MG63 (cell line): ENCODE results near the gene LAMTOR1. TPM values are rescaled to one million over a fixed set of nuclear protein-coding genes. Genes with fewer than 3 reads are reported as not detected.

Experiments used
- DNase-seq: peaks from one replicate; pipeline ENCODE4 v3.0.0-alpha.2; 2020
- H3K27me3 ChIP-seq: fragments of 250-450 bp; sonication (Bioruptor Pico); 2 replicates; pipeline ENCODE4 v1.5.1; 2020; ENCODE audit warnings: mild to moderate bottlenecking, moderate library complexity
- H3K36me3 ChIP-seq: fragments of 250-450 bp; sonication (Bioruptor Pico); 2 replicates; pipeline ENCODE4 v1.5.1; 2020; ENCODE audit warnings: mild to moderate bottlenecking, moderate library complexity
- H3K4me3 ChIP-seq: fragments of 250-450 bp; sonication (Bioruptor Pico); 2 replicates; pipeline ENCODE4 v1.5.1; 2020; ENCODE audit warnings: mild to moderate bottlenecking, moderate library complexity
- H3K9me3 ChIP-seq: fragments of 250-450 bp; sonication (Bioruptor Pico); 2 replicates; pipeline ENCODE4 v1.5.1; 2020; ENCODE audit warnings: mild to moderate bottlenecking, moderate library complexity
- total RNA-seq: library from RNA; depleted of rRNA; stranded (reverse); fragments of >200 nt; shearing (Covaris generic); gene quantifications from 2 replicates; pipeline ENCODE4 v1.2.3, GENCODE V29; 2014; ENCODE audit warnings: low replicate concordance

LAMTOR1 gene
- total RNA-seq, 1 experiment from 2014 or later, result 130 TPM

DNA sequence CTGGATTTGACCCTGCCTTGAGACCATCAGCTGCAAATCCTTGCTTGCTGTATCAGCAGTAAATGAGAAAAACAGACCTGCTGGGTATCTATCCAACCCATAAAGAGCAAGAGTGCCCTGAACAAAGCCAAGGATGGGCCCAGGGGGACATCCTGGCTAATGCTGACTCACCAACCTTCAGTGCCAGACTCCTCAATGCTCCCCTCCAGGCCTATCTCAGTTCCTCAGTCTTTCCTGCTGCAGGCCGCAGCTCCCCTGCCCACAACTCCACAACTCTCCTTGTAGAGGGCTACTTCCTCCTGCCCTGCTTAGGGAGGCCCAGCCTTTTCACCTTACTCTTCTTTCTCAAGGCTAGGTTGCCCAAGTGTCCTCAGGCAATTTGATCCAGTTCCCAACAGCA, 2.6 kb downstream of the LAMTOR1 start:
- H3K4me3 ChIP-seq, result no peak overlapping the region

DNA sequence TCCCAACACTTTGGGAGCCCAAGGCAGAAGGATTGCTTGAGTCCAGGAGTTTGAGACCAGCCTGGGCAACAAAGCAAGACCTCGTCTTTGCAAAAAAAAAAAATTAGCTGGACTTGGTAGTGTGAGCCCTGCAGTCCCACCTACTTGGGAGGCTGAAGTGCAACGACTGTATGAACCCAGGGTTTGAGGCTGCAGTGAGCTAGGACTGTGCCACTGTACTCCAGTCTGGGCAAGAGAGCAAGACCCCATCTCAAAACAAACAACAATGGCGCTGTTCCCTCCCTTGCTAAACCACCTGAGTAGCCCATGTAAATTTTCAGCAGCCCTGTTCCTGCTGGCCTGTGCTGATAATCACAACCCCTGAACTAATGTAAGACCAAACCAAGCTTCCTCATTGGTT, 3.1 kb downstream of the LAMTOR1 start:
- Histone ChIP-seq H3K36me3 (peaks cover 60% of the 10 kb centered on the region), H3K27me3 (no peaks in the 10 kb centered on the region), H3K9me3 (no peaks in the 10 kb centered on the region), H3K4me3 (no peak overlapping the region)
- no peak for DNase-seq

More for the DNA sequence above, 2.6 kb downstream of the LAMTOR1 start:
- no peak for DNase-seq
- Histone ChIP-seq H3K9me3 (no peaks in the 10 kb centered on the region), H3K36me3 (peaks cover 56% of the 10 kb centered on the region), H3K27me3 (no peaks in the 10 kb centered on the region)

DNA sequence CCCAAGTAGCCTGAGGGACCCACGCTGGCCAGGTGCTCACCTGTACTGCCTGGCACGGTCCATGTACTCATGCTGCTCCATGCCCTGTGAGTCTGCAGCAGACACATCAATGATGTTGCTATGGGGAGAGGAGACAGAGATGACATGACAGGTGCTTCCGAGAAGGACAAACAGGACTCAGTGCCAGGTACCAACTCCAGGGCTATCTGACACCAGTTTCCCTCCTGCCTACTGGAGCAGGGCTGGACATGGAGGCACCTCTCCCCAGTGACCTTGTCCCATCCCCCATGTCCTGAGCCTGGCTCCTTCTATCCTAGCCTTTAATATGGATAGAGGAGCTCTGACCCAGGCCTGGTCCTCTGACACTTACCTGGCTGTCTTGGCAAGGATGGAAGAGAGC, 4.4 kb downstream of the LAMTOR1 start:
- Histone ChIP-seq H3K27me3 (no peaks in the 10 kb centered on the region), H3K4me3 (no peak overlapping the region), H3K9me3 (no peaks in the 10 kb centered on the region), H3K36me3 (peaks cover 57% of the 10 kb centered on the region)
- no peak for DNase-seq

DNA sequence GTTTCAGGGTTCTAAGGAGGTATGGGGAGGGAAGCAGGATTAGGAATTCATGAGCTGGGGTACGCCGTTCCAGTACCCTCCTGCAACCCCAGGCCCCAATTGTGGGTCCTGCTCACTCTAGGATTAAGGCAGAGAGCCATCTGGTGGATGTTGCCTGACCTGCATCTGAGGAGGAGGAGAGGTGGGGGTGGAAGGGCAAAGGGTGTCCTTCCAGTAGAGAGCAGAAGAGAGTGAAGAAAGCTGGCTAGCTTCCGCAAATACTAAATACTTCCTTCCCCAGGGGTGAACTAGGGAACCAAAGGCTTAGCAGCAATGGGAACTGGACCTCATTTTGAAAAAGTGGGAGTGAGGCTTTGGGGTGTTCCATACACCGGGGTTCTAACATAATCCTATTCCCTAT, 11.8 kb downstream of the LAMTOR1 start:
- Histone ChIP-seq H3K9me3 (no peaks in the 10 kb centered on the region), H3K27me3 (no peaks in the 10 kb centered on the region), H3K36me3 (peaks cover 28% of the 10 kb centered on the region), H3K4me3 (no peak overlapping the region)
- DNase-seq, result peak; percentile 45

DNA sequence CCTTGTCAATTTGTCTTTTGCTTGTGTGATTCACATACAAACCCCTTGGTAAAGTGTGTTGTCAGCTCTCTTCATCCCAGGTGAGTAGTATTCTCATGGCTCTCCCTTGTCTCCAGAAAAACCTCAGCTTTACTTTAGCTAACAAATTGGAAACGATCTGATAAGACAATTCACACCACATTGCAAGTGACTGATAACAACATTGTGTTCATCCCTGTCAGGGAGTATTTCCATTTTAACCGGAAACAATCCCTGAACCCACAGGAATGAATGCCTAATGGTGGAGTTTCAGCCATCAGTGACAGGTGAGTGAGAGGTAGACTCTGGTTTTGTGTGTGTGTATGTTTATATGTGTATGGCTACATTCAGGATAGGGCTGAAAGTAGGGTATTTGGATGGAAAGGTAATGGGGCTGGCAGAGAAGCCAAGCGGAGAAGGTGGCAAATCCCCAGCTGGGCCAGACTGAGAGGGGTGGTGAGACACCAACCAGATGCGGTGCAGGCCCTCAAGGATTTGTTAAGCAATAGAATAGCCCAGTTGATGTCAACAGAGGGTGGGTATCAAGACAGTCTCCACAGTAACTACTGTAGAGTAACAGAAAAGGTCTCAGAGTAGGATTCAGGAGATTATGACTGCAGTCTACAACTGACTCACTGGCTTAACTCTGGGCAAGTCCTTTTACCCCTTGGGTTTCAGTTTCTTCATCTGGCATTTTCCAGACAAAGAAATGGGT, 14.9 kb downstream of the LAMTOR1 start:
- H3K9me3 ChIP-seq, result no peaks in the 10 kb centered on the region
- DNase-seq, result no peak

DNA sequence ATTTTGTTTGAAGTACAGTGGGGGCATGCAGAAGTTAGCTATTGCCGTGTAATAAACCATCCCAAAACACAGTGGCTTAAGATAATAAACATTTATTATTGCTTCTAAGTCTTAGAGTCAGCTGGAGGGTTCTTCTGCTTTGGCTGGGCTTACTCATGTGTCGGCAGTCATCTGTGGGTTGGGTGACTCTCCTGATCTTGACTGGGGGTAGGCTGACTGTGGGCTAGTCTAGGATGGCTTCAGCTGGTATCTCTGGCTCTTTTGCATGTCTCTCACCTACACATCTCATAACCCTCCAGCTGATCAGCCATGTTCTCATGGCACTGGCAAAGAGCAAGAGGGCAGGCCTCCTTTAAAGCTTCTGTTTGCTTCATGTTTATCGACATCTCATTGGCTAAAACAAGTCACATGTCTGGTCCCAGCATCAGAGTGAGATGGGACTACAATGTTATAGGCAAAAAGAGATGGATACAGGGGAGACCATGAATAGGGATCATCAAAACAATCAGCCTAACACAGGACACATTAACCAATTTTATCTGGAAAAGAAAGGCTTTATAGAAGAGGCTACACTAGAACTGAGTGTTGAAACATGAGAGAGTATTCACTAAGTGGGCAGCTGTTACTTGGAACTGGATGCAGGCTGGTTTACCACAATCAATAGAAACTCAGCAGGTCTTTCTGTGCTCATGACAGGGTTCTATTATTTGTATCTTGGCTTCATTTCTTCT, 17.3 kb downstream of the LAMTOR1 start:
- H3K27me3 ChIP-seq, result no peaks in the 10 kb centered on the region
- H3K36me3 ChIP-seq, result peaks cover 13% of the 10 kb centered on the region
- no peaks in the 10 kb centered on the region for H3K9me3 ChIP-seq
- no peak overlapping the region for H3K4me3 ChIP-seq
- DNase-seq, result no peak

More for the DNA sequence above, 14.9 kb downstream of the LAMTOR1 start:
- no peak overlapping the region for H3K4me3 ChIP-seq
- no peaks in the 10 kb centered on the region for H3K27me3 ChIP-seq
- peaks cover 20% of the 10 kb centered on the region for H3K36me3 ChIP-seq

DNA sequence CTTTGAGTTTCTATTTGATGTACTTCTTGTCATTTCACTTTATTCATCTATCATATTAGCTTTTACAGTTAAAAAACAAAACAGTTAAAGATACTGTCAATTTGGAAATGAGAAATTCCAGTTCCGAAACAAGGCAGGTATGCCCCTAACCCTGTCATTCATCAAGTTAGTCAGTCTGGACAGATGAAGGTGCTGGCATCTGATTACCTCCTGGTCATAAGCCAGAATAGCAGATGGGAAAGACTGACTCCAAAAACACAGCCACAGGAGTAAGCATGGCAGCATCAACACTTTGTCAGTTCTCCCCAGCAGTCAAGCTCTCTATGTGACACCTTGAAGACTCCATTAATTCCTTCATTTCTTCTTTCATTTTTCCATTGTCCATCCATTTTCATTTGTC, 18.1 kb downstream of the LAMTOR1 start:
- peaks cover 7% of the 10 kb centered on the region for H3K36me3 ChIP-seq
- no peaks in the 10 kb centered on the region for H3K9me3 ChIP-seq
- DNase-seq, result no peak
- H3K4me3 ChIP-seq, result no peak overlapping the region
- no peaks in the 10 kb centered on the region for H3K27me3 ChIP-seq

DNA sequence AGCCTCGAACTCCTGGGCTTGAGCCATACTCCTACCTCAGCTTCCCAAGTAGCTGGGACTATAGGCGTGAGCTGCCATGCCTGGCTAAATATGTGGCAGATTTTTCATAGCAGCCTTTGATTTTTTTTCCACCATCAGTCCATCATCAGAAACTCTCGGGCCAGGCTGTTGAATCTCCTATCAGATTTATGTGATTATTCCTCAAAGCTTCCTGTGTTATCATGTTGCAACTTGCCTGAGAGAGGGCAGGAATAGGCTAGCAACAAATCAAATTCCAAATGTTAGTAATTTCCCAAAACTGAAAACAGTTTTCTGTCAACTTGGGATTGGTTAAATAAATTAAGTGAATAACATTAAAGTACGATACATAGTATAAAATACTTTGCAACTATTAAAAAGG, 19.0 kb downstream of the LAMTOR1 start:
- H3K27me3 ChIP-seq, result no peaks in the 10 kb centered on the region
- no peaks in the 10 kb centered on the region for H3K9me3 ChIP-seq
- DNase-seq, result no peak
- H3K36me3 ChIP-seq, result peaks cover 5% of the 10 kb centered on the region
- no peak overlapping the region for H3K4me3 ChIP-seq

DNA sequence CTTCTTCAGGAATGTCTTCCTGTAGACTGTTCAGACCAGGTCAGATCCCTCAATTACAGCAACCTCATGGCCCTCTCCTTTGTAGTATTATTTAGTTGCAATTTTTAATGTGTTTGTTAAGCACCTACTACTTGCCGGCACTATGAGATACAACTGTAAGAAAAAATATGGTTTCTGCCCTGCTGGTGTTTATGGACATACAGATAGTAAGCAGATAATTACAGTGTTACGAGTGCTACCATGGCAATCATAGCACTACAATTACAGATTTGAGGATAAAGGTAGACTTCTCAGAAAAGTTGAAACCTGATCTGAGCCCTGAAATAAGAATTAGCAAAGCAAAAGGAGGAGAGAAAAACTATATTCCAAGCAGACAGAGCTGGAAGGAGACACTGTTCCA, 19.7 kb downstream of the LAMTOR1 start:
- no peak overlapping the region for H3K4me3 ChIP-seq
- H3K9me3 ChIP-seq, result no peaks in the 10 kb centered on the region
- no peak for DNase-seq
- H3K36me3 ChIP-seq, result peaks cover 6% of the 10 kb centered on the region
- no peaks in the 10 kb centered on the region for H3K27me3 ChIP-seq

DNA sequence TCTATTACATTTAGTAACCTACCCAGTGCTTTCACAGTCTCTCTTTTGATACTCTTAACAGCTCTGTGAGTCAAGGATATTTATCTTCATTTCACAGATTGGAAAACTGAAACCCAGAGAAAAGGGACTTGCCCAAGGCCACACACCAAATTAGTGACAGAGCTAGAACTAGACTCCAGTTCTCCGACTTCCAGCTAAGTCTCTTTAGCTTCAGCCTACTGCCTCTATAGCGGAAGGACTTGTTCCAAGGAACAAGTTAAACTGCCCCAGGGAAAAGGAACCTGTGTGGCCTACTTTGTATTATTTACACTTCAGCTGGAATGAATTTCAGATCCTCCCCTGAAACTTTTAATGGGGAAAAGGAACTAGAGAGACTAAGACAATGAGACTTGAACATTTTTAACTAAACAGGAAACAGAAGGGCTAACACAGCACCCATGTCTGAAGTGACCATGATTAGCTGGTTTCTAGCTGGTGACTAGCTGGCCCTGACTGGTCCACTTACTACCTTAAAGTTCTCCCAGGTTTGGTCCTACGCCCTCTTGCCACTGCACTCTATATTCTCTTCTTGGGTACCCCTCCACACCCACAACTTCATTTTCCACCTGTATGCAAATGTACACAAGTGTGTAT, 21.2 kb downstream of the LAMTOR1 start:
- H3K9me3 ChIP-seq, result no peaks in the 10 kb centered on the region
- H3K4me3 ChIP-seq, result no peak overlapping the region
- DNase-seq, result no peak
- no peaks in the 10 kb centered on the region for H3K27me3 ChIP-seq
- peaks cover 8% of the 10 kb centered on the region for H3K36me3 ChIP-seq

DNA sequence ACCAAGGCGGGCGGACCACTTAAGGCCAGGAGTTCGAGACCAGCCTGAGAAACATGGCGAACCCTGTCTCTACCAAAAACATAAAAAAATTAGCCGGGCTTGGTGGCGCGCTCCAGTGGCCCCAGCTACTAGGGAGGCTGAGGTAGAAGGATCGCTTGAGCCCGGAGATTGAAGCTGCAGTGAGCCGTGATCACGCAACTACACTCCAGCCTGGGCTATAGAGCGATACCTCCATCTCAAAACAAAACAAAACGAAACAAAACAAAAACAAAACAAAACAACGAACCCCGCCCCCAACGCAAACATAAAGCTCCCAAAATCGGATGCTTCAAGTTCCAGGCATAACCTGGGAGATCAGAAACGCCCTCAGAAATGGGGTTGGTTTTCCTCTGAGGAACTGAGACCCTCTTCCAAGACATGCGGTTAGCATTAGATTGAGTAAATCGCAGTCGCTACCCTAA, 21.9 kb downstream of the LAMTOR1 start:
- Histone ChIP-seq H3K4me3 (peak overlapping the region; percentile 93), H3K9me3 (no peaks in the 10 kb centered on the region), H3K36me3 (peaks cover 13% of the 10 kb centered on the region), H3K27me3 (no peaks in the 10 kb centered on the region)
- DNase-seq, result no peak

DNA sequence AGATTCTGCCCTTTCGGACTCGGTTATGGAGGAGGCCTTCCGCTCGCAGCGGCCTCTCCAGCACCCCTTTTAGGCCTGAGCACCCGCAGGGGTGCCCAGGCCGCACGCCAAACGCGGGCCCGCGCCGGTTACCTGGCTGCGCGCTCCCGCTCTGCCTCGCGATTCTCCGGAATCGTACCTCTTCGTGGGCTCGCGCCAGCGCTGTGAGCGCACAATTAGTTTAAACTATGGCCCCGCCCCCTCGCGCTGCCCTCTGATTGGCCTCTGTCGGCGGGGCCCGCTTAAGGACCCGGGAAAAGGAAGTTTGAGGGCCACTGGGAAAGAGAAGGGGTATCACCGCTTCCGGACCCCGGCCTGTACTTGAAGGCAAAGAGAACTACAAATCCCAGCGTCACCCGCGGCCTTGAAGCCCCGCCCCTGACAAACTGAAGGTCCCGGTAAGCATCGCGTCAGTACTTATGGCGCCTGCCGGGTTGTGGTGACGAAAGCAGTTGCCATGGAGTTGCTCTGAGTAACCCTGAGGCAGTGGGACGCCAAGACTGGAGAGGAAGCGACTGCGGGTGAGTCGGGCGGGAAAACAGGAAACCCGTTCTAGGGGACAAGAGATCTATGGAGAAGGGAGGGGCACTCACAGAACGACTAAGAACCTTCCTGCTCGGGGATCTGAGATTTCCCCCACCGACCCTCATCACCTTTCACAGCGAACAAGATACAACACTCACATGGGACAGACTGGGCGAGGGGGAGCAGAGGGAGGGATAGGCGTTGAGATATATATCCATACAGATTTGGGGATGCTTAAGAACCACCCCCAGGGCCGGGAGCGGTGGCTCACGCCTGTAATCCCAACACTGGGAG, 22.5 kb downstream of the LAMTOR1 start, which contains the start of the genes LRRC51 and NUMA1:
TSS of gene LRRC51 (plus strand) at position 525 of the 858 bp plus-strand sequence. CDS start 8,234 bp downstream, outside the sequence.
TSS of gene NUMA1 (minus strand) at position 217 of the 858 bp plus-strand sequence. CDS start 44,599 bp downstream, outside the sequence.
- DNase-seq, result peak; percentile 99
- peak within 1 kb of the TSS; percentile 93 for H3K4me3 ChIP-seq
- H3K27me3 ChIP-seq, result no peaks in the 10 kb centered on the region
- H3K36me3 ChIP-seq, result peaks cover 19% of the 10 kb centered on the region
- H3K9me3 ChIP-seq, result no peaks in the 10 kb centered on the region

DNA sequence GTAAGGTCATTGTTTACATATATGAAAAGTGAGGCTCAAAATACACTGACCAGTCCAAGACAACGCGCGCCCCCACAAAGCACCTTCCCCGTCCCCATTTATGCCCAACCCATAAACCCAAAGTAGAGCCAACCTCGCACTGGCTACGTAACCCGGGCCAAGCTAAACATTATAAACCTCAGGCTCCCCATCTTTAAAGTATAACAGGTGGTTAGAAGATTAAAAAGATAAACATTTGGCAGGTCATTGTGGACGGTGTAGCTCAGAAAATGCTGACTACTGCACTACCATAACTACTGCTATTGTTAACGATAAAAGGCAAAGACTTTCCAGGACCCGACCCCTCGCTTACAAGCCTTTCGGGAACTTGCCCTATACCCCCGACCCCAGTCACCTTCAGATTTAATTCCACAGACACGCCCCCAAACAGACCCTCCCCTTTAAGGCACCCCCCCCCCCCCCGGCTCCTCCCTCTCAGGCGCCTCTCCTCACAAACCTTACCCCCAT, 23.2 kb downstream of the LAMTOR1 start:
- no peak for DNase-seq
- no peaks in the 10 kb centered on the region for H3K27me3 ChIP-seq

DNA sequence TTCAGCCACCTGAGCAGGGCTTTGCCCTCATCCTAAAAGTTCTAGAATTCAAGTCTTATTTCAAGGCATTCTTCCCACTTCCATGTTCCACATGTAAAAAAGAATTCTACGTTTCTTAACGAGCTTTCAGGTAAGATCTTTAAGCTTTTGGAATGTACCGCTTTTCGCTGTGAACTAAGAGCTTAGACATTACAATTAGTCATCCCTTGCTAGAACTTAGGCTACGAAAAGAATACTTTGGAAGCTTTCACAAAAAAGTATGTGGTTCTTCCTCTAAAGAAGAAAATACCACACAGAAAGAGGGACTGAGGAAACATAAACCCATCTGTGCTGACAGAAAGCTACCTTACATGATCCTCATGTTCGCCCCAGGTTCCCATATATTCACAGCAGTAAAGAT, 24.6 kb downstream of the LAMTOR1 start:
- H3K36me3 ChIP-seq, result peaks cover 25% of the 10 kb centered on the region
- DNase-seq, result no peak
- peak overlapping the region; percentile 93 for H3K4me3 ChIP-seq
- H3K9me3 ChIP-seq, result no peaks in the 10 kb centered on the region
- no peaks in the 10 kb centered on the region for H3K27me3 ChIP-seq

More for the DNA sequence above, 23.2 kb downstream of the LAMTOR1 start:
- H3K36me3 ChIP-seq, result peaks cover 25% of the 10 kb centered on the region
- peak overlapping the region; percentile 93 for H3K4me3 ChIP-seq
- no peaks in the 10 kb centered on the region for H3K9me3 ChIP-seq

DNA sequence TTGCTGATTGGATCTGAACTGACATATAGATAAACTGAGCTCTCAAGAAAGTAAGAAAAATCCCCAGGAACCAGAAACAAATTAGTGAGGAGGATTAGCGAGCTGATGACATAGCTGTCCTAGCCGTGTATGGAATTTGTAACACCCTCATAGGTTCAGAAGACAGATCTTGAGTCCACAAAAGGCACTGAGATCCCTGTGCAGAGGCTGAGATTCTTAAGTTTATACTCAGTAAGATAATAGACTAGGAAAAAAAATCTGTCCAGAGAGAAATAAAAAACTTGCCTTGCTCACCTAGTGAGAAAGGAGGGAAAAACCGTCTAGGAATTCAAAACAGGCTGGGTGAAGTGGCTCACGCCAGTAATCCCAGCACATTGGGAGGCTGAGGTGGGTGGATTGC, 27.3 kb downstream of the LAMTOR1 start:
- no peak for DNase-seq
- H3K4me3 ChIP-seq, result no peak overlapping the region
- peaks cover 33% of the 10 kb centered on the region for H3K36me3 ChIP-seq
- H3K9me3 ChIP-seq, result no peaks in the 10 kb centered on the region
- no peaks in the 10 kb centered on the region for H3K27me3 ChIP-seq

DNA sequence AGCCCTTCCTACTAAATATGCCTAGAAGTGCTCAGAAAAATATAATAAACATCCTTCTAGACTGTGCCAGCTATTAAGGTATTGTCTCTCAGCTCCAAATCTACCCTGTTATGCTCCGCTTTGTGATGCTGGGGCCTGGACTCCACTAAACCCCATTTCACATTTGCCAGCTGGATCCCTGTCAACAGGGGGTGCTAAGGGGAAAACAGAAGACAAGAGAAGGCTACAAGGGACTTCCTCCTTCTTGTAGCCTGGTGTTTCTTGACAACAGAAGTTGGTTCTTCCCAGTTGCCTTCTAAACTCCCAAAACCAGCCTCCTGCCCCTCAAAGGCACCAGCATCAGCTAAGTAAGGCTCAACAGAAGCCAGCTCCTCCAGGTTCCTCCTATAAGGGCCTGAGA, 28.0 kb downstream of the LAMTOR1 start:
- no peak overlapping the region for H3K4me3 ChIP-seq
- peaks cover 36% of the 10 kb centered on the region for H3K36me3 ChIP-seq
- no peaks in the 10 kb centered on the region for H3K27me3 ChIP-seq
- no peaks in the 10 kb centered on the region for H3K9me3 ChIP-seq
- no peak for DNase-seq
